ENCODE measurements around the gene MRPS6. TPM values are rescaled to one million over a fixed set of nuclear protein-coding genes. Genes with fewer than 3 reads are reported as not detected.
A peak's percentile ranks its signal among the peaks of the same experiment; 100 is the strongest.

MRPS6 gene
- total RNA-seq, 1 donor from 2014 or later, result 102 TPM

GRCh38 chr21:34075091-34075425, 1.7 kb downstream of the MRPS6 start:
- H3K4me1 Mint-ChIP-seq (ENCODE audit: low read depth), result peaks cover 56% of the 10 kb centered on the region
- H3K27me3 Mint-ChIP-seq (ENCODE audit: low read depth), result no peaks in the 10 kb centered on the region
- H3K4me3 Mint-ChIP-seq (ENCODE audit: unreplicated experiment), result peak overlapping the region; percentile 93
- no peak for DNase-seq (ENCODE audit: low spot score)
- H3K36me3 Mint-ChIP-seq (ENCODE audit: low read depth), result peaks cover 8% of the 10 kb centered on the region
- peak overlapping the region; percentile 88 for H3K27ac Mint-ChIP-seq (ENCODE audit: unreplicated experiment)
- H3K9me3 Mint-ChIP-seq (ENCODE audit: low read depth), result no peaks in the 10 kb centered on the region
- no peak for TF ChIP-seq CTCF (IDR thresholded peaks at IDR 0.05)

GRCh38 chr21:34075760-34076660, 2.6 kb downstream of the MRPS6 start:
- Mint-ChIP-seq H3K27ac (ENCODE audit: unreplicated experiment) (peak overlapping the region; percentile 88), H3K36me3 (ENCODE audit: low read depth) (peaks cover 11% of the 10 kb centered on the region), H3K4me1 (ENCODE audit: low read depth) (peaks cover 66% of the 10 kb centered on the region), H3K27me3 (ENCODE audit: low read depth) (no peaks in the 10 kb centered on the region), H3K9me3 (ENCODE audit: low read depth) (no peaks in the 10 kb centered on the region), H3K4me3 (ENCODE audit: unreplicated experiment) (peak overlapping the region; percentile 93)
- TF ChIP-seq CTCF (IDR thresholded peaks at IDR 0.05), result no peak
- no peak for DNase-seq (ENCODE audit: low spot score)

GRCh38 chr21:34076835-34077234, 3.5 kb downstream of the MRPS6 start:
- no peak for DNase-seq (ENCODE audit: low spot score)
- H3K27me3 Mint-ChIP-seq (ENCODE audit: low read depth), result no peaks in the 10 kb centered on the region
- peak overlapping the region; percentile 93 for H3K4me3 Mint-ChIP-seq (ENCODE audit: unreplicated experiment)
- H3K4me1 Mint-ChIP-seq (ENCODE audit: low read depth), result peaks cover 74% of the 10 kb centered on the region
- peak overlapping the region; percentile 88 for H3K27ac Mint-ChIP-seq (ENCODE audit: unreplicated experiment)
- no peak for TF ChIP-seq CTCF (IDR thresholded peaks at IDR 0.05)
- H3K36me3 Mint-ChIP-seq (ENCODE audit: low read depth), result peaks cover 11% of the 10 kb centered on the region
- no peaks in the 10 kb centered on the region for H3K9me3 Mint-ChIP-seq (ENCODE audit: low read depth)

- DNase-seq (ENCODE audit: low spot score), result no peak
- peak overlapping the region; percentile 11 for H3K27ac Mint-ChIP-seq (ENCODE audit: unreplicated experiment)
- peak overlapping the region; percentile 11 for H3K4me3 Mint-ChIP-seq (ENCODE audit: unreplicated experiment)
- peaks cover 14% of the 10 kb centered on the region for H3K36me3 Mint-ChIP-seq (ENCODE audit: low read depth)
- no peaks in the 10 kb centered on the region for H3K9me3 Mint-ChIP-seq (ENCODE audit: low read depth)
- H3K4me1 Mint-ChIP-seq (ENCODE audit: low read depth), result peaks cover 81% of the 10 kb centered on the region
- H3K27me3 Mint-ChIP-seq (ENCODE audit: low read depth), result no peaks in the 10 kb centered on the region
- no peak for TF ChIP-seq CTCF (IDR thresholded peaks at IDR 0.05)
These were observed 4.5 kb downstream of the MRPS6 start for GRCh38 chr21:34077888-34078287.

- H3K4me3 Mint-ChIP-seq (ENCODE audit: unreplicated experiment), result no peak overlapping the region
- TF ChIP-seq CTCF (IDR thresholded peaks at IDR 0.05), result no peak
- H3K27me3 Mint-ChIP-seq (ENCODE audit: low read depth), result no peaks in the 10 kb centered on the region
- peaks cover 16% of the 10 kb centered on the region for H3K36me3 Mint-ChIP-seq (ENCODE audit: low read depth)
- no peak for DNase-seq (ENCODE audit: low spot score)
- peaks cover 91% of the 10 kb centered on the region for H3K4me1 Mint-ChIP-seq (ENCODE audit: low read depth)
- H3K9me3 Mint-ChIP-seq (ENCODE audit: low read depth), result no peaks in the 10 kb centered on the region
- H3K27ac Mint-ChIP-seq (ENCODE audit: unreplicated experiment), result peak overlapping the region; percentile 30
These were observed 5.5 kb downstream of the MRPS6 start for GRCh38 chr21:34078915-34079314.
